Measurements from ENCODE around the gene SLBP. TPM values are rescaled to one million over a fixed set of nuclear protein-coding genes. Genes with fewer than 3 reads are reported as not detected.

The SLBP gene
- polyA plus RNA-seq, 3 donors from 2014 or later = 59.0 to 71.6 (median 61.7) TPM

GRCh38 chr4:1651609-1652008, 60.5 kb downstream of the SLBP start:
- H3K9me3 Mint-ChIP-seq = no peaks in the 10 kb centered on the region
- no peak overlapping the region for H3K4me3 Mint-ChIP-seq
- no peak for DNase-seq
- no peaks in the 10 kb centered on the region for H3K36me3 Mint-ChIP-seq
- H3K4me1 Mint-ChIP-seq = peaks cover 0 to 1% of the 10 kb centered on the region in 2 donors
- no peak overlapping the region for H3K27ac Mint-ChIP-seq
- H3K27me3 Mint-ChIP-seq (ENCODE audit: low read depth in 3 of 3) = peaks cover 0 to 2% (median 1%) of the 10 kb centered on the region in 3 donors

- Mint-ChIP-seq H3K4me3 (no peak overlapping the region), H3K36me3 (no peaks in the 10 kb centered on the region), H3K27me3 (ENCODE audit: low read depth in 3 of 3) (peaks cover 0 to 1% (median under 1%) of the 10 kb centered on the region in 3 donors), H3K27ac (peak overlapping the region in 1 of 6 donors; percentile 64), H3K4me1 (peaks cover 0 to 1% of the 10 kb centered on the region in 2 donors), H3K9me3 (no peaks in the 10 kb centered on the region)
- DNase-seq = no peak
Measured at GRCh38 chr4:1648962-1649361, 63.2 kb downstream of the SLBP start.

- no peaks in the 10 kb centered on the region for H3K36me3 Mint-ChIP-seq
- peak overlapping the region in 1 of 6 donors; percentile 35 for H3K27ac Mint-ChIP-seq
- peaks cover 0 to 1% of the 10 kb centered on the region in 2 donors for H3K4me1 Mint-ChIP-seq
Measured at GRCh38 chr4:1647432-1647831, 64.7 kb downstream of the SLBP start.

GRCh38 chr4:1646690-1647089, 65.4 kb downstream of the SLBP start:
- peaks cover 0 to 1% (median 0%) of the 10 kb centered on the region in 3 donors for H3K27me3 Mint-ChIP-seq (ENCODE audit: low read depth in 3 of 3)
- DNase-seq = no peak
- no peak overlapping the region for H3K27ac Mint-ChIP-seq
- no peak overlapping the region for H3K4me3 Mint-ChIP-seq
- H3K4me1 Mint-ChIP-seq = peaks cover 0 to 1% of the 10 kb centered on the region in 2 donors
- no peaks in the 10 kb centered on the region for H3K9me3 Mint-ChIP-seq
- H3K36me3 Mint-ChIP-seq = no peaks in the 10 kb centered on the region

More at GRCh38 chr4:1647432-1647831, 64.7 kb downstream of the SLBP start:
- H3K27me3 Mint-ChIP-seq (ENCODE audit: low read depth in 3 of 3) = peaks cover 0 to 1% (median 0%) of the 10 kb centered on the region in 3 donors
- no peak for DNase-seq
- no peaks in the 10 kb centered on the region for H3K9me3 Mint-ChIP-seq
- H3K4me3 Mint-ChIP-seq = no peak overlapping the region

GRCh38 chr4:1644891-1645657, 67.0 kb downstream of the SLBP start:
- H3K27me3 Mint-ChIP-seq (ENCODE audit: low read depth in 3 of 3) = no peaks in the 10 kb centered on the region
- peaks cover 0 to 1% of the 10 kb centered on the region in 2 donors for H3K4me1 Mint-ChIP-seq
- H3K9me3 Mint-ChIP-seq = no peaks in the 10 kb centered on the region
- H3K4me3 Mint-ChIP-seq = no peak overlapping the region
- H3K27ac Mint-ChIP-seq = no peak overlapping the region
- DNase-seq = no peak
- no peaks in the 10 kb centered on the region for H3K36me3 Mint-ChIP-seq

- H3K9me3 Mint-ChIP-seq = no peaks in the 10 kb centered on the region
- no peak overlapping the region for H3K4me3 Mint-ChIP-seq
- H3K36me3 Mint-ChIP-seq = no peaks in the 10 kb centered on the region
- H3K27me3 Mint-ChIP-seq (ENCODE audit: low read depth in 3 of 3) = no peaks in the 10 kb centered on the region
- no peak overlapping the region for H3K27ac Mint-ChIP-seq
- peaks cover 0 to 1% of the 10 kb centered on the region in 2 donors for H3K4me1 Mint-ChIP-seq
- no peak for DNase-seq
Measured at GRCh38 chr4:1643971-1644735, 68.0 kb downstream of the SLBP start.

Other genes with a start within 250 kb of the SLBP start
- gene FAM53A, start 28.0 kb downstream of the SLBP start, polyA plus RNA-seq = 1 to 10 TPM in 1 of 3 donors, under 1 TPM in 2; 0.38 to 2.6 (median 0.83) TPM
- gene TMEM129, start 9.0 kb upstream of the SLBP start, polyA plus RNA-seq = 10 to 100 TPM; 25.5 to 37.9 (median 37.3) TPM
- 10 to 100 TPM in 1 of 3 donors, 1 to 10 TPM in 2; 5.0 to 11.9 (median 7.3) TPM for gene TACC3, start 9.2 kb upstream of the SLBP start, polyA plus RNA-seq
- gene FGFR3, start 81.0 kb upstream of the SLBP start, polyA plus RNA-seq = not detected
- 10 to 100 TPM in 2 of 3 donors, 1 to 10 TPM in 1; 8.0 to 17.0 (median 10.6) TPM for gene LETM1, start 143.8 kb upstream of the SLBP start, polyA plus RNA-seq
- 1 to 10 TPM; 1.8 to 7.2 (median 4.4) TPM for gene NSD2, start 159.1 kb upstream of the SLBP start, polyA plus RNA-seq